Measurements from ENCODE around the gene EIF1. TPM values are rescaled to one million over a fixed set of nuclear protein-coding genes. Genes with fewer than 3 reads are reported as not detected.

Gene EIF1
- total and polyA plus RNA-seq, 2 of the 8 experiments (the other 6 are each of a cell fraction or from before 2014, with no cell fraction given) = 175 to 539 TPM

DNA sequence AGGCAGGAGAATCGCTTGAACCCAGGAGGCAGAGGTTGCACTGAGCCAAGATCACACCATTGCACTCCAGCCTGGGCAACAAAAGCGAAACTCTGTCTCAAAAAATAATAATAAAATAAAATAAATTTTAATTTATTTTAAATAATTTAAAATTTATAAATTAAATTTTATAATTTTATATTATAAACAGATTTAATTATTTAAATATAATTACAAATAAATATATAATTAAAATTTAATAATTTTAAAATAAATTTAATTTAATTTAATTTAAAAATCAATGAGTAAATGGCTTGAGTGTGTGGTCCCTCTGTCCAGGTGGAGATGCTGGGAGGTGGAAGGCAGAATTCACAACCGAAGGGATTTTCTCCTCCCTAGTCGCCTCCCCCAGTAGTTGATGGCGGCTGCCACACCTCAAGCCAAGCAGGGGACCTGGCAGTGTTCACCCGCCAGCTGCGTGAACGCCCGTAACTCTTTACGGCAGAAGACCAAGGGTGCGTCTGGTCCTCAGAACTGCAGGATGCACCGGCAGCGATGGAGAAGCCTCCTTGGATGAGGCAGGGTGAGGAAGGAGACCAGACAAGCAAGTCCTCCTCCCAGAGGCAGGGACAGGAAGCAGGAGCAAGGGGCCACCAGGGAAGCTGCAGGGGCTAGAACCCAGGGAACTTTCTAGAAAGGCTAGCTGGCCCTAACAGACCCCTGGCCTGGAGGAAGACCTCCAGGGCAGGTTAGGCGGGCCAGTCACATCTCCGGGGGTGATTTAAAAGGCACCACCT, 41.5 kb upstream of the EIF1 start (continued):
- TF ChIP-seq, protein P1, sequence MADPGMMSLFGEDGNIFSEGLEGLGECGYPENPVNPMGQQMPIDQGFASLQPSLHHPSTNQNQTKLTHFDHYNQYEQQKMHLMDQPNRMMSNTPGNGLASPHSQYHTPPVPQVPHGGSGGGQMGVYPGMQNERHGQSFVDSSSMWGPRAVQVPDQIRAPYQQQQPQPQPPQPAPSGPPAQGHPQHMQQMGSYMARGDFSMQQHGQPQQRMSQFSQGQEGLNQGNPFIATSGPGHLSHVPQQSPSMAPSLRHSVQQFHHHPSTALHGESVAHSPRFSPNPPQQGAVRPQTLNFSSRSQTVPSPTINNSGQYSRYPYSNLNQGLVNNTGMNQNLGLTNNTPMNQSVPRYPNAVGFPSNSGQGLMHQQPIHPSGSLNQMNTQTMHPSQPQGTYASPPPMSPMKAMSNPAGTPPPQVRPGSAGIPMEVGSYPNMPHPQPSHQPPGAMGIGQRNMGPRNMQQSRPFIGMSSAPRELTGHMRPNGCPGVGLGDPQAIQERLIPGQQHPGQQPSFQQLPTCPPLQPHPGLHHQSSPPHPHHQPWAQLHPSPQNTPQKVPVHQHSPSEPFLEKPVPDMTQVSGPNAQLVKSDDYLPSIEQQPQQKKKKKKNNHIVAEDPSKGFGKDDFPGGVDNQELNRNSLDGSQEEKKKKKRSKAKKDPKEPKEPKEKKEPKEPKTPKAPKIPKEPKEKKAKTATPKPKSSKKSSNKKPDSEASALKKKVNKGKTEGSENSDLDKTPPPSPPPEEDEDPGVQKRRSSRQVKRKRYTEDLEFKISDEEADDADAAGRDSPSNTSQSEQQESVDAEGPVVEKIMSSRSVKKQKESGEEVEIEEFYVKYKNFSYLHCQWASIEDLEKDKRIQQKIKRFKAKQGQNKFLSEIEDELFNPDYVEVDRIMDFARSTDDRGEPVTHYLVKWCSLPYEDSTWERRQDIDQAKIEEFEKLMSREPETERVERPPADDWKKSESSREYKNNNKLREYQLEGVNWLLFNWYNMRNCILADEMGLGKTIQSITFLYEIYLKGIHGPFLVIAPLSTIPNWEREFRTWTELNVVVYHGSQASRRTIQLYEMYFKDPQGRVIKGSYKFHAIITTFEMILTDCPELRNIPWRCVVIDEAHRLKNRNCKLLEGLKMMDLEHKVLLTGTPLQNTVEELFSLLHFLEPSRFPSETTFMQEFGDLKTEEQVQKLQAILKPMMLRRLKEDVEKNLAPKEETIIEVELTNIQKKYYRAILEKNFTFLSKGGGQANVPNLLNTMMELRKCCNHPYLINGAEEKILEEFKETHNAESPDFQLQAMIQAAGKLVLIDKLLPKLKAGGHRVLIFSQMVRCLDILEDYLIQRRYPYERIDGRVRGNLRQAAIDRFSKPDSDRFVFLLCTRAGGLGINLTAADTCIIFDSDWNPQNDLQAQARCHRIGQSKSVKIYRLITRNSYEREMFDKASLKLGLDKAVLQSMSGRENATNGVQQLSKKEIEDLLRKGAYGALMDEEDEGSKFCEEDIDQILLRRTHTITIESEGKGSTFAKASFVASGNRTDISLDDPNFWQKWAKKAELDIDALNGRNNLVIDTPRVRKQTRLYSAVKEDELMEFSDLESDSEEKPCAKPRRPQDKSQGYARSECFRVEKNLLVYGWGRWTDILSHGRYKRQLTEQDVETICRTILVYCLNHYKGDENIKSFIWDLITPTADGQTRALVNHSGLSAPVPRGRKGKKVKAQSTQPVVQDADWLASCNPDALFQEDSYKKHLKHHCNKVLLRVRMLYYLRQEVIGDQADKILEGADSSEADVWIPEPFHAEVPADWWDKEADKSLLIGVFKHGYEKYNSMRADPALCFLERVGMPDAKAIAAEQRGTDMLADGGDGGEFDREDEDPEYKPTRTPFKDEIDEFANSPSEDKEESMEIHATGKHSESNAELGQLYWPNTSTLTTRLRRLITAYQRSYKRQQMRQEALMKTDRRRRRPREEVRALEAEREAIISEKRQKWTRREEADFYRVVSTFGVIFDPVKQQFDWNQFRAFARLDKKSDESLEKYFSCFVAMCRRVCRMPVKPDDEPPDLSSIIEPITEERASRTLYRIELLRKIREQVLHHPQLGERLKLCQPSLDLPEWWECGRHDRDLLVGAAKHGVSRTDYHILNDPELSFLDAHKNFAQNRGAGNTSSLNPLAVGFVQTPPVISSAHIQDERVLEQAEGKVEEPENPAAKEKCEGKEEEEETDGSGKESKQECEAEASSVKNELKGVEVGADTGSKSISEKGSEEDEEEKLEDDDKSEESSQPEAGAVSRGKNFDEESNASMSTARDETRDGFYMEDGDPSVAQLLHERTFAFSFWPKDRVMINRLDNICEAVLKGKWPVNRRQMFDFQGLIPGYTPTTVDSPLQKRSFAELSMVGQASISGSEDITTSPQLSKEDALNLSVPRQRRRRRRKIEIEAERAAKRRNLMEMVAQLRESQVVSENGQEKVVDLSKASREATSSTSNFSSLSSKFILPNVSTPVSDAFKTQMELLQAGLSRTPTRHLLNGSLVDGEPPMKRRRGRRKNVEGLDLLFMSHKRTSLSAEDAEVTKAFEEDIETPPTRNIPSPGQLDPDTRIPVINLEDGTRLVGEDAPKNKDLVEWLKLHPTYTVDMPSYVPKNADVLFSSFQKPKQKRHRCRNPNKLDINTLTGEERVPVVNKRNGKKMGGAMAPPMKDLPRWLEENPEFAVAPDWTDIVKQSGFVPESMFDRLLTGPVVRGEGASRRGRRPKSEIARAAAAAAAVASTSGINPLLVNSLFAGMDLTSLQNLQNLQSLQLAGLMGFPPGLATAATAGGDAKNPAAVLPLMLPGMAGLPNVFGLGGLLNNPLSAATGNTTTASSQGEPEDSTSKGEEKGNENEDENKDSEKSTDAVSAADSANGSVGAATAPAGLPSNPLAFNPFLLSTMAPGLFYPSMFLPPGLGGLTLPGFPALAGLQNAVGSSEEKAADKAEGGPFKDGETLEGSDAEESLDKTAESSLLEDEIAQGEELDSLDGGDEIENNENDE (IDR thresholded peaks at IDR 0.05; ENCODE audit: insufficient replicate concordance, low read length) = no peak
